Tibial nerve (tissue), 4 donors: Measurements from ENCODE around the gene PRELP. TPM values are rescaled to one million over a fixed set of nuclear protein-coding genes. Genes with fewer than 3 reads are reported as not detected.

ENCODE experiments used
- DNase-seq, 2 donors: peaks; one replicate each; pipeline ENCODE4 v3.0.0-alpha.2; 2019; ENCODE audit warnings: low spot score in 2 of 2
- H3K27ac ChIP-seq, 4 donors: fragments of 200-600 bp; sonication (generic) in 3 of 4; one replicate each; pipeline ENCODE4 v1.5.1; 2017 to 2019; ENCODE audit warnings: mild to moderate bottlenecking in 1 of 4
- H3K27me3 ChIP-seq, 2 donors: fragments of 200-600 bp; sonication (generic) in 1 of 2; one replicate each; pipeline versions ENCODE4 v1.5.1 to v1.6.0; 2017 to 2019
- H3K36me3 ChIP-seq, 3 donors: fragments of 200-600 bp; sonication (generic); one replicate each; pipeline ENCODE4 v1.5.1; 2018 to 2019
- H3K4me1 ChIP-seq, 4 donors: fragments of 200-600 bp; sonication (generic) in 3 of 4; one replicate each; pipeline ENCODE4 v1.5.1; 2017 to 2019
- H3K4me3 ChIP-seq, 4 donors: fragments of 200-600 bp; sonication (generic) in 3 of 4; one replicate each; pipeline ENCODE4 v1.5.1; 2017 to 2019; ENCODE audit warnings: mild to moderate bottlenecking in 1 of 4, moderate library complexity in 1 of 4
- H3K9me3 ChIP-seq, 4 donors: fragments of 200-600 bp; sonication (generic) in 3 of 4; one replicate each; pipeline ENCODE4 v1.5.1; 2017 to 2019
- EP300 ChIP-seq, 2 donors: sonication (generic); formaldehyde crosslinking; IDR thresholded peaks; one replicate each; pipeline ENCODE4 v1.6.1; 2017; ENCODE audit warnings: antibody characterized with exemption in 2 of 2, mild to moderate bottlenecking in 1 of 2
- POLR2A ChIP-seq, 2 donors: fragments of 450-650 bp; IDR thresholded peaks; one replicate each; pipeline ENCODE4 v1.6.1; 2017; ENCODE audit warnings: antibody characterized with exemption in 2 of 2, mild to moderate bottlenecking in 2 of 2, moderate library complexity in 2 of 2
- WGBS, 2 donors: methylation state at CpG; one replicate each; pipeline ENCODE4 v1.1.5; 2018; 5-methylcytosine and 5-hydroxymethylcytosine counted together
- total RNA-seq, 4 donors: library from RNA; depleted of rRNA; stranded (reverse); fragments of >200 nt; gene quantifications; one replicate each; pipeline ENCODE4 v1.1.0, GENCODE V29; 2016
- TF ChIP-seq, protein P1 (sequence below), 5 experiments: fragments of 200-600 bp in 3 of 5; fragments of 450-650 bp in 2 of 5; sonication (generic) in 3 of 5; IDR thresholded peaks; one replicate each; pipeline ENCODE4 v1.5.1; 2016 to 2019; ENCODE audit warnings: antibody characterized with exemption in 5 of 5, mild to moderate bottlenecking in 3 of 5, moderate library complexity in 2 of 5

The PRELP gene
- total RNA-seq, 4 donors from 2014 or later, result 108 to 291 (median 153) TPM

DNA sequence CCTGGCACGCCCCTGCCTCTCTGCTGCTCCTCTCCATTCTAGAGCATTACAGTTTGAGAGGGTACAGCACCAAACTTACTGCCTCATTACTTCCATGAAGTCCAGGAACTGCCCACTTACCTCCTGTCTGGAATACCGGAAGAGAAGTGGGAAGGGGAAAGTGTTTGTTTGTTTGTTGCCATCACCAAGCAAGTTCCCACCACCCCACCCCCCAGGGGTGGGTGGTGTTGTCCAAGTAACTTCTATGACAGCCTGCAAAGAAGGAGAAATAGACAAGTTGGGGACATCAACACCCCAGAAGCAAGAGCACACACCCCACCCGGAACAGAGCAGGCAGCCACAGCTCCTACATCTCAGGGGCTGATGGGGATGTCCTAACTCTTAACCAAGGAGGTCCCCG, 36.3 kb downstream of the PRELP start:
- no peak for DNase-seq
- peaks cover 0 to 48% (median 30%) of the 10 kb centered on the region in 4 donors for H3K4me1 ChIP-seq
- no peak overlapping the region for H3K27ac ChIP-seq
- no peaks in the 10 kb centered on the region for H3K9me3 ChIP-seq
- H3K27me3 ChIP-seq, result no peaks in the 10 kb centered on the region
- TF ChIP-seq POLR2A (IDR thresholded peaks at IDR 0.05), result no peak
- TF ChIP-seq, protein P1, sequence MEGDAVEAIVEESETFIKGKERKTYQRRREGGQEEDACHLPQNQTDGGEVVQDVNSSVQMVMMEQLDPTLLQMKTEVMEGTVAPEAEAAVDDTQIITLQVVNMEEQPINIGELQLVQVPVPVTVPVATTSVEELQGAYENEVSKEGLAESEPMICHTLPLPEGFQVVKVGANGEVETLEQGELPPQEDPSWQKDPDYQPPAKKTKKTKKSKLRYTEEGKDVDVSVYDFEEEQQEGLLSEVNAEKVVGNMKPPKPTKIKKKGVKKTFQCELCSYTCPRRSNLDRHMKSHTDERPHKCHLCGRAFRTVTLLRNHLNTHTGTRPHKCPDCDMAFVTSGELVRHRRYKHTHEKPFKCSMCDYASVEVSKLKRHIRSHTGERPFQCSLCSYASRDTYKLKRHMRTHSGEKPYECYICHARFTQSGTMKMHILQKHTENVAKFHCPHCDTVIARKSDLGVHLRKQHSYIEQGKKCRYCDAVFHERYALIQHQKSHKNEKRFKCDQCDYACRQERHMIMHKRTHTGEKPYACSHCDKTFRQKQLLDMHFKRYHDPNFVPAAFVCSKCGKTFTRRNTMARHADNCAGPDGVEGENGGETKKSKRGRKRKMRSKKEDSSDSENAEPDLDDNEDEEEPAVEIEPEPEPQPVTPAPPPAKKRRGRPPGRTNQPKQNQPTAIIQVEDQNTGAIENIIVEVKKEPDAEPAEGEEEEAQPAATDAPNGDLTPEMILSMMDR (IDR thresholded peaks at IDR 0.05), result no peak
- TF ChIP-seq EP300 (IDR thresholded peaks at IDR 0.05), result no peak
- H3K4me3 ChIP-seq, result no peak overlapping the region
- WGBS, 2 donors, result 78 to 81% methylated on average over 4 of the region's 4 CpGs
- no peaks in the 10 kb centered on the region for H3K36me3 ChIP-seq

DNA sequence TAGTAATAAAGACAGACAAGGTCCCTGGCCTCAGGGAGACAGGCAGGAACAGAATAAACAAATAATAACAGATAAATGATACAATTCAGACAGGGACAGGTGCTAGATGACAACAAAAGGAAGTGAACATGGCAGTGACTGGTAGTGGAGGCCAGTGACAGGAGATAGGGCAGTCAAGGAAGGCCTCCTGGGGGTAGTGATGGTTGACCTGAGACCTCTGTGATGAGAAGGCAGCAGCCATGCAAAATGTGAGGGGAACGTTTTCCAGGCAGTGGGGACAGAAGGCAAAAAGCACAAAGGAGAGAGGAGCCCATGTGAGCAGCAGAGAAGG, 36.9 kb downstream of the PRELP start:
- TF ChIP-seq POLR2A (IDR thresholded peaks at IDR 0.05) (no peak), EP300 (IDR thresholded peaks at IDR 0.05) (no peak)
- TF ChIP-seq, protein P1 (IDR thresholded peaks at IDR 0.05), result no peak
- Histone ChIP-seq H3K9me3 (no peaks in the 10 kb centered on the region), H3K36me3 (no peaks in the 10 kb centered on the region), H3K4me1 (peaks cover 0 to 42% (median 24%) of the 10 kb centered on the region in 4 donors), H3K27ac (peak overlapping the region in 1 of 4 donors; percentile 45), H3K4me3 (no peak overlapping the region), H3K27me3 (no peaks in the 10 kb centered on the region)
- DNase-seq, result no peak
- whole genome bisulfite sequencing, 2 donors, result 57 to 66% methylated on average over 1 of the region's 1 CpG

DNA sequence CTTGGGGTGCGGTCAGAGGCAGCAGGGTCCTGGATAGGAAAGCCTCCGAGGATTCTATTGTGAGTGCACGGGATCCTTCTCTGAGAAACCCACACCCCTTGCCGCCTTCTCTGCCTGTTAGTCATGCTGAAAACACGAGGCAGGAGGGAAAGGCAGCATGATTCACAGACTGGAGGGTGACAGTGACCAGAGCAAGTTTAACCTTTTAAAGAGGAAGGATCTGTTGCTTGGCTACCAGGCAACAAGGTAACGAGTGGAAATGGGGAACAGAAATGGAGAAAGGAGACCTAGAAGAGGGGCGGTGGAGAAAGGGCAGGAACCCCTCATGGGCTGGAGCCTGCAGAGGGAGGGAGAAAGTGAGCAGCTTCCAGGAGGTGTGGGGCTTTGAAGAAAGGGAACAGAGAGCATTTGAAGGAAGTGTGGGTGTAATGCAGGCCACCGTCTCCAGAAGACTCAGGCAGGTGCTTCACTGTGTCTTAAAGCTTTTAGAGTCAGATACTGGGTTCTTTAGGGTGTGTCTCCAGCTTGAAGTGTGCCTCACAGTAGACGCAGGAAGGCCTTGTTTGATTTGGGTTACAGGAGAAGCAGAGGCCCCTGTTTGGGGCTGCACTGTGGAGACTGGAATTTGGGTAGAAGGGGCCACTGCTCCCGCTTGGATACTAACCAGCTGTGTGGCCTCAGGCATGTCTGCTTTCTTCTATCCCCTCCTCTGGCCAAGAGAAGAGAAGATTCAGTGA, 37.4 kb downstream of the PRELP start:
- TF ChIP-seq POLR2A (IDR thresholded peaks at IDR 0.05) (no peak), EP300 (IDR thresholded peaks at IDR 0.05) (peak in 1 of 2 donors; percentile 52)
- Histone ChIP-seq H3K9me3 (no peaks in the 10 kb centered on the region), H3K4me1 (peaks cover 0 to 37% (median 19%) of the 10 kb centered on the region in 4 donors), H3K36me3 (no peaks in the 10 kb centered on the region), H3K27me3 (no peaks in the 10 kb centered on the region), H3K27ac (peak overlapping the region in 1 of 4 donors; percentile 45), H3K4me3 (no peak overlapping the region)
- 44% methylated on average over 10 of the region's 10 CpGs for WGBS, 2 donors
- DNase-seq, result peak in 1 of 2 donors; percentile 65

DNA sequence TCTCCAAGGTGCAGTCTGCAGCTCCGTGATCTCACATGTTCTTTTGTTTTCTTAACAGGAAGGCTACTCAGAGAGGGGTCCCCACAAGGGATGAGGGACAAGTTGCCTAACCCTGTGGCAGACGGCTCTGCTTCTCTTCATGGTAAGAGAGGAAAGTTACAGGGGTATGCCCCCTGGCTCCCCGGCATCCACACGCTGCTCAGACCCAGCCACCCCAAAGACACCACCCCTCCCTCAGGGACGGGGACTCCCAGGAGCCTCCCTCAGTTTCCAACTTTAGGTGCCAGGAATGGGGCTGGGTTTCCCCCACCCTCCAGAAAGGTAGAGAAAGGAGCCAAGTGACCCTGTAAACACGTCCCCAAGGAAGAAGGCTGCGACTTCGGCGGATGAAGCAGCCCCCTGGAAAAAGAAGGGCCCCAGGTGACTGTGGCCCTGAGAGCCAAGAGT, 38.0 kb downstream of the PRELP start:
- WGBS, 2 donors, result 77 to 80% methylated on average over 9 of the region's 9 CpGs
- H3K4me3 ChIP-seq, result no peak overlapping the region
- H3K36me3 ChIP-seq, result no peaks in the 10 kb centered on the region
- TF ChIP-seq EP300 (IDR thresholded peaks at IDR 0.05) (no peak), POLR2A (IDR thresholded peaks at IDR 0.05) (no peak)
- TF ChIP-seq, protein P1 (IDR thresholded peaks at IDR 0.05), result no peak
- no peaks in the 10 kb centered on the region for H3K27me3 ChIP-seq
- H3K9me3 ChIP-seq, result no peaks in the 10 kb centered on the region
- H3K4me1 ChIP-seq, result peaks cover 0 to 31% (median 15%) of the 10 kb centered on the region in 4 donors
- DNase-seq, result no peak
- peak overlapping the region in 1 of 4 donors; percentile 45 for H3K27ac ChIP-seq

DNA sequence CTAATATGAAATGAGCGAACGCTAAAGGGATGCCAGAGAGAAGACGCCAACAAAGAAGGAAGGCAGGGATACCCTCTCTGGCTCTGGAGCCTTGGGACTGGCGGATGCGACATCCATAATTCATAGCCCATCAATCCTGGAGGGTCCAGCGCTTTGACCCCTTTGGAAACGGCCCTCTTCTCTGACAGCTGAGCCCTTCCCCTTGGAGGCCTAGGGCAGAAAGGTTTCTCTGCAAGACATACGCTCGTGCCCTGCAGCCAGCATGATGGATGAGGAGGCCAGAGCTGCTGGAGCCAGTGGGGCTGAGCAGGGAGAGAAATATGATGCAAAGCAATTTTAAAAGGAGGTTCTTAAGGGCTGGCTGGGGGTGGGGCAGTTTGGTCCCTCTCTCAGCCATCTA, 40.6 kb downstream of the PRELP start:
- Histone ChIP-seq H3K36me3 (no peaks in the 10 kb centered on the region), H3K27me3 (no peaks in the 10 kb centered on the region), H3K4me3 (no peak overlapping the region), H3K9me3 (no peaks in the 10 kb centered on the region), H3K27ac (no peak overlapping the region), H3K4me1 (peaks cover 0 to 30% (median 17%) of the 10 kb centered on the region in 4 donors)
- no peak for DNase-seq
- TF ChIP-seq POLR2A (IDR thresholded peaks at IDR 0.05) (no peak), EP300 (IDR thresholded peaks at IDR 0.05) (no peak)
- TF ChIP-seq, protein P1 (IDR thresholded peaks at IDR 0.05), result no peak
- WGBS, 2 donors, result 90 to 92% methylated on average over 9 of the region's 9 CpGs
